HG03025 (cell line): ENCODE data around the gene PRH2.

Experiments
- ATAC-seq: cut with Tn5 transposase; IDR thresholded peaks from one replicate; pipeline ENCODE4 v1.9.1; 2021; ENCODE audit warnings: mild to moderate bottlenecking, moderate library complexity; ENCODE audit not compliant: unreplicated experiment, low FRiP score

Gene PRH2

DNA sequence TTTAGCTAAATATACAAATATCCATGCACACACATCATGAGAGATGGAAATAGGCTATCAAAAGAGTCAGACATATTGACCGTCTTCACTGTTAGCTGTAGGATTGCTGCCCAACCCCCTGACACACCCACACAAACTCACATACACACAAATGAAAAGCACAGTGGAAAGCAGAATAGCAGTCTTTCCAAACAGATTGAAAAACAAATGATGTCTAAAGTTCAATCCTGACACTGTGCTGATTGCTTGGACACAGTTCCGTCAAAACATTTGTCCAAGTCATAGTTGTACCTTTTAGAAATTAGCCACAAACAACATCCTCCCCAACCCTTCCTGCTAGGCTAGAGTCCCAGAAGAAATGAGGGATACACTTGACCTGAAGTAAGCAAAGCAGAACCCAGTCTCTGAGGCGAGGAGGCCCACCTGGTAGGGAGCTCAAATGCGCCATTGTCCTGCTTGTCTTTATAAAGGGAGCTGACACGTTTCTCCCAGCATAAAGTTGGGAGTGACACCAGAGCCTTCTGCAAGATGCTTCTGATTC is at the start of gene PRH2:
PRH2 (plus strand) TSS at position 491 of the 541 bp plus-strand sequence; CDS start at position 529, 38 bp downstream.
- no peak for ATAC-seq

DNA sequence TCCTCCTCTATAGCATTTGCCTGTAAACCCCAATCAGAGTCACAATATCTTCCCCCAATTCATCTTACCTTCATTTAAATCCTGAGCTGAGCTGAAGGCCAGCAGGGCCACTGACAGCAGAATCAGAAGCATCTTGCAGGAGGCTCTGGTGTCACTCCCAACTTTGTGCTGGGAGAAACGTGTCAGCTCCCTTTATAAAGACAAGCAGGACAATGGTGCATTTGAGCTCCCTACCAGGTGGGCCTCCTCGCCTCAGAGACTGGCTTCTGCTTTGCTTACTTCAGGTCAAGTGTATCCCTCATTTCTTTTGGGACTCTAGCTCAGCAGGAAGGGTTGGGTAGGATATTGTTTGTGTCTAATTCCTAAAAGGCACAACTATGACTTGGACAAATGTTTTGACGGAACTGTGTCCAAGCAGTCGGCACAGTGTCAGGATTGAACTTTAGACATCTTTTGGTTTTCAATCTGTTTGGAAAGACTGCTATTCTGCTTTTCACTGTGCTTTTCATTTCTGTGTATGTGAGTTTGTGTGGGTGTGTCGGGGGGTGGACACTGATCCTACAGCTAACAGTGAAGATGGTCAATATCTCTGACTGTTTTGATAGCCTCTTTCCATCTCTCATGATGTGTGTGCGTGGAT is 44.8 kb upstream of the PRH2 start, which contains the start of gene PRH1:
PRH1 (minus strand) TSS at position 170 of the 640 bp plus-strand sequence; CDS start at position 132, 38 bp downstream.
- no peak for ATAC-seq

DNA sequence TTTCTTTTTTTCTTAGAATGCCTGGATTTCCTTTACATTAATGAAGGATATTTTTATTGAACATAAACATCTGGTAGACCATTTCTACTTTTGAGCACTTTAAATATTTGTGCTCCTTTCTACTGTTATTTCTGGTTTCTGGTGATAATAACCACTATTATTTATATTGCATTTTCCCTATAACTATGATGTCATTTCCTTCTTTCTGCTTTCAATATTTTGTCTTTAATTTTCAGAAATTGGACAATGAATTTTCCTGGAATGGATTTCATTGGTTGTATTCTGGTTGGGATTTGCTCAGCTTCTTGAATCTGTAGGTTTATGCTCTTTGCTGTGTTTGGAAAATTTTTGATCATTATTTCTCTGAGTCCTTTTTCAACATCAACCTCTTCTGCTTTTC is 39.8 kb upstream of the PRH2 start:
- ATAC-seq = no peak

GRCh38 chr12:10891937-10892336 is 37.1 kb upstream of the PRH2 start:
- no peak for ATAC-seq

DNA sequence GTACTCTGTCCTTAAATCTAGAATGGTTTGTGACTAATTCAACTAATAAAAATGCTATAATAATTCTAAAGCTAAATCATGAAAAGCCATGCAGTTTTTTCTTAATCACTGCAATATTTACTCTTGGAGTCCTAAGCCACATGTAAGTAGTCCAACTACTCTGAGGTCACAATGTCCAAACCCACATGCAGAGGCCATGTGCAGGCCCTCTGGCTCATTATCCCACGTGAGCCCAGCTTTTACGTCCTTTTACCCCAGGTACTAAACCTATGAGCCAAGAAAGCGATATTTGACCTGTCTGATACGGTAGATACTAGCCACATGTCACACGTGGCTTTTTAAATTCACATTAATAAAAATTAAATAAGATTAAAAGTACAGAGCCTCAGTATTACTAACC is 32.2 kb upstream of the PRH2 start:
- ATAC-seq = no peak

- no peak for ATAC-seq
Measured at GRCh38 chr12:10900530-10900929, 28.5 kb upstream of the PRH2 start.

DNA sequence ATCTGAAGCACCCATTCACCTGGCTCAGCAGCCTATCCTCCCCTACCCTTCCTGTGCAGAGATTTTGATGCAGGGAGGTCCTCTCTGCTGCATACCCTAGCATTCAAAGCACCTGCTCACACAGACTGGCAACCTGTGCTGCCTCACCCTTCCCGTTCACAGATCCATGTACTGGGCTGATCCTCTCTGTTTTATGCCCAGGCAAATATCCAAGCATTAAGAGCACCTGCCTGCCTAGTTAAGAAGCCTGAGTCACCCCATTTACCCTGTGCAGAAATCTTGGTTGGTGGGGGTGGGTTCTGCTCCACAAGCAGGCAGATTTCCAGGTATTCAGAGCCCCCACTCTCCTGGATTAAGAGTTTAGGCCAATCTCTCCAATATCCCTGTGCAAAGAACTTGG is 28.1 kb upstream of the PRH2 start:
- no peak for ATAC-seq

GRCh38 chr12:10901427-10901826 is 27.6 kb upstream of the PRH2 start:
- ATAC-seq = no peak

DNA sequence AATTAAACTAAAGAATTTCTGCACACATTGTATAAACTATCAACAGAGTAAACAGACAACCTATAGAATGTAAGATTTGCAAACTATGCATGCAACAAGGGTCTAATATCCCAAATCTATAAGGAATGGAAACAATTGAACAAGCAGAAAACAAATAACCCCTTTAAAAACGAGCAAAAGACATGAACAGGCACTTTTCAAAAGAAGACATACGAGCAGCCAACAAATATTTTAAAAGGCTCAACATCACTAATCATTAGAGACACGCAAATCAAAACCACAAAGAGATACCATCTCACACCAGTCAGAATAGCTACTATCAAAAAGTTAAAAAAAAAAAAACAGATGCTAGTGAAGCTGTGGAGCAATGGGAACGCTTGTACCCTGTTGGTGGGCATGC is 24.4 kb upstream of the PRH2 start:
- ATAC-seq = no peak

GRCh38 chr12:10909462-10909861 is 19.6 kb upstream of the PRH2 start, which contains the start of gene TAS2R13:
Gene TAS2R13, minus strand, starts transcription at chr12:10909562. Its CDS starts 264 bp downstream, at chr12:10909298.
- no peak for ATAC-seq

GRCh38 chr12:10910380-10910779 is 18.7 kb upstream of the PRH2 start:
- ATAC-seq = no peak

GRCh38 chr12:10919809-10920208 is 9.2 kb upstream of the PRH2 start:
- ATAC-seq = no peak

- no peak for ATAC-seq
Measured at GRCh38 chr12:10926269-10926668, 2.8 kb upstream of the PRH2 start.

GRCh38 chr12:10936506-10936905 is 7.5 kb downstream of the PRH2 start:
- no peak for ATAC-seq

DNA sequence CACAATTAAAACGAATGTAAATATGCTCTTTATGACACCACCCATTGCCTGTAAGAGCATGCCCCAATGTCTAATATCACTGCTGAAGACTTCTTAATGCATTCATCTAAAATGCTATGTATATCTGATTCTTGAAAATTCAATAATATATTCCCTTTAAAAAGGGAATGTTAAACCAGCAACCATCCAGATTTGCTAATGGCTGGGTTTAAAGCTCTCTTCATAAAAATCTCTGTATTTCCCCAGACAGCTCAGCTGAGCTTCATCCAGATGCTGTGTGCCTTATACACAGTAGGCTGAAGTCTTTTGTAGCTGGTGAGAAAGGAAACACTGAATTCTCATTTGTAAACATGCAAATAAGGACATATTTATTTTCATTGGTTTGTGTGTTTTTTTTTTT is 10.1 kb downstream of the PRH2 start, which contains the start of gene TAS2R14:
TAS2R14 (minus strand) TSS at position 101 of the 400 bp plus-strand sequence; CDS start at position 45, 56 bp downstream.
- ATAC-seq = no peak

DNA sequence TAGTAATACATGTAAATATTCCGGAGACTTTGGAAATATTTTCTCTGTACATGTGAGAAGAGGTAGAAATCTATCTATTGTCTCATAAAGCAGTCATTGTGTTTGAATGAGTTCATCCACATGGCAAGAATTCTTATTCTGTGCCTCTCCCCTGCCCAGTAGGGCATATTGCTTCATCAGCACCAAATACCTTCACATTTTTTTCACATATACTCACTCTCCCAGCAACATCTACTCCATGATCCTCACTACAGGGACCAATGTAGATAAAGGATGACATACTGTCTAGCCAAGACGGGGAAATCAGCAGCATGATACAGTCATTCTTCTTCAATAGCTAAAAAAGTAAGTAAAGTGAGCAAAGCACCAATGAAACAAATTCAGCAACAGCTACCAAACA is 11.4 kb downstream of the PRH2 start:
- ATAC-seq = no peak

DNA sequence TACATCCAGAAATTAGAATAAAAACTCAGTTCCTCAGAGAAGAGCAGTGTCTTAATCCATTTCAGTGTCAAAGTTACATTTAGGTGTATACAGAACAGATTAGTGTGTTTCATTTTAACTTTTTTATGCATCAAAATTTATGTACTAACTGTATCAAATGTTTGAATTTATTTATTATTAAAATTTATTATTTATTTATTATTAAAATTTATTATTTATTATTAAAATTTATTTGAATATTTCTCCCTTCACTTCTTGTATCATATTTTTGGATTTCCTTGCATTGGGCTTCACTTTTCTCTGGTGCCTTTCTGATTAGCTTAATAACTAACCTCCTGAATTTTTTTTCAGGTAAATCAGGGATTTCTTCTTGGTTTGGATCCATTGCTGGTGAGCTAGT is 12.3 kb downstream of the PRH2 start:
- no peak for ATAC-seq

DNA sequence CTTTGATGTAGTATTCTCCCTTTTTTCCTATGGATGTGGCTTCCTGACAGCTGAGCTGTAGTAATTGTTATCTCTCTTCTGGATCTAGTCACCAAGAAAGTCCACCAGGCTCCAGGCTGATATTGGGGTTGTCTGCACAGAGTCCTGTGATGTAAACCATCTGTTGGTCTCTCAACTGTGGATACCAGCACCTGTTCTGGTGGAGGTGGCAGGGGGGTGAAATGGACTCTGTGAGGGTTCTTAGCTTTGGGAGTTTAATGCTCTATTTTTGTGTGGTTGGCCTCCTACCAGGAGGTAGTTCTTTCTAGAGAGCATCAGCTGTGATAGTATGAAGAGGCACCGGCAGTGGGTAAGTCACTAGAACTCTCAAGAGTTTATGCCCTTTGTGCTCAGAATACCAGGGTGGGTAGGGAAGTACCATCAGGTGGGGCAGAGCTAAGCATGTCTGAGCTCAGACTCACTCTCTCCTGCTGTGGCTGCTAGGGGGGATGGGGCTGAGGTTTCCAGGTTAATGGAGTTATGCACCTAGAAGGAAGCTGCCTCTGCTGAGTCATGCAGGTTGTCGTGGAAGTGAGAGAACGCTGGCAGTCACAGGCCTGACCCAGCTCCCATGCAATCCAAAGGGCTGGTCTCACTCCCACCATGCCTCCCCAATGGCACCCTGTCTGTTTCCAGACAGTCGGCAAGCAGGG is 13.0 kb downstream of the PRH2 start:
- ATAC-seq = no peak

DNA sequence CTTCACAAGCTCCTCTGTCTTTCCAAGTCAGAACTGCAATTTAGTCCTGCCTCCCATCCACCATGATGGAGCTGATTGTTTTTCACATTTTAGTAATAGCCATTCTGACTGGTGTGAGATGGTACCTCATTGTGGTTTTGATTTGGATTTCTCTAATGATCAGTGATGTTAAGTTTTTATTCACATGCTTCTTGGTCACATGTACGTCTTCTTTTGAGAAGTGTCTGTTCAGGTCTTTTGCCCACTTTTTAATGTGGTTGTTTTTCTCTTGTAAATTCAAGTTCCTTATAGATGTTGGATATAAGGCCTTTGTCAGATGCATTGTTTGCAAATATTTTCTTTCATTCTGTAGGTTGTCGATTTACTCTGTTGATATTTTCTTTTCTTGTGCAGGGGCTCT is 14.1 kb downstream of the PRH2 start:
- ATAC-seq = no peak

DNA sequence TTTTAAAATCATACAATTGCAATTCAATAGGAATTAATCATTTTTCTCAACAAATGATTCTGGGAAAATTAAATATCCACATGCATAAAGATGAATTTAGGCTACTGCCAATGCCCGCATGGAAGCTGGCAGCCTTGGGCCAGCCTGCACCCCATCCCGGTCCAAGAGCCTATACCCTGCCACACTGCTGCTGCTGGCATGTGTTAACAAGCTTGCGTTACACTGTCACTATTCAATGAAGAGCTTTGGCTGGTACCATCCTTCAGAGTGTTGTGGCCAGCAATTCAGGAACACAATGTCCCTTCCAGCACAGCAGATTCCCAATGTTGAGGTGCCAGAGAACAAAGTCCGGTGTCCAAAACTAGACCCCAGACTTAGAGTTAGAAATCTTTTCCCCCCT is 23.6 kb downstream of the PRH2 start:
- ATAC-seq = no peak

DNA sequence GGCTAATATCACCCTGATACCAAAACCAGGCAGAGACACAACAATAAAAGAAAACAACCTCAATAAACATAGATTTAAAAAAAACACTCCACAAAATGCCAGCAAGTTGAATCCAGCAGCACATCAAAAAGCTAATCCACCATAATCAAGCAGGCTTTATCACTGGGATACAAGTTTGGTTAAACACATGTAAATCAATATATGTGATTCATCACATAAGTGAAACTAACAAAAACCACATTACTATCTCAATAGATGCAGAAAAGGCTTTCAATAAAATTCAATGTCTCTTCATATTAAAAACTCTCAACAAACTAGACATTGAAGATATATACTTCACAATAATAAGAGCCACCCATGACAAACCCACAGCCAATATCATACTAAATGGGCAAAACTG is 27.0 kb downstream of the PRH2 start:
- no peak for ATAC-seq

GRCh38 chr12:10957741-10958140 is 28.7 kb downstream of the PRH2 start:
- ATAC-seq = no peak
